NB4 (cell line): ENCODE data around the gene OPRL1.

Source experiments
- MYC ChIP-seq: IDR thresholded peaks from 2 replicates; pipeline ENCODE4 v1.6.1; 2011; ENCODE audit warnings: low read depth, low read length
- POLR2A ChIP-seq: IDR thresholded peaks from 2 replicates; pipeline ENCODE4 v1.6.1; 2011; ENCODE audit warnings: mild to moderate bottlenecking; ENCODE audit not compliant: insufficient read length; ENCODE audit errors: extremely low read depth
- TF ChIP-seq, protein P1 (sequence below): IDR thresholded peaks from one replicate; pipeline ENCODE4 v1.5.1; 2012; ENCODE audit warnings: low read depth, low read length
- TF ChIP-seq, protein P2 (sequence below): IDR thresholded peaks from 2 replicates; pipeline ENCODE4 v1.6.1; 2011; ENCODE audit warnings: low read depth, low read length

DNA sequence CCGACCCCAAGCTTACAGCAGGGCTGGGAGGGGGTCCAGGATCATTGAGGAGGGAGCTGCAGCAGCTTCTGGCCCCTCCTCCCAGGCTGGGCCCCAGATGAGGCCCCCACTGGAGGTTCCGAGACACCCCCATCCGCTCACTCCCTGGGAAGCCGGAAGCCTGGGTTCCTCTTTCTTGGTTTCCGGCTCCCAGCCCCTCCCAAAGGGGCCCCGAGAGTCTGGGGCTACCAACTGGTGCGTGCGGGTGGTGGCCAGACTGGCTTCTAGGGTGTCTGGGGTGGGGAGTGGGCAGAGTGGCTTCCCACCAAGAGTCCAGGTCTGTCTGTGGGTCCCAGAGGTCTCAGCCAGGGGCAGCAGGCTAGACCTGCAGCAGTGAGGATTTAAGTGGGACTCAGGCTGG is 2.8 kb upstream of the OPRL1 start:
- TF ChIP-seq, protein P1, sequence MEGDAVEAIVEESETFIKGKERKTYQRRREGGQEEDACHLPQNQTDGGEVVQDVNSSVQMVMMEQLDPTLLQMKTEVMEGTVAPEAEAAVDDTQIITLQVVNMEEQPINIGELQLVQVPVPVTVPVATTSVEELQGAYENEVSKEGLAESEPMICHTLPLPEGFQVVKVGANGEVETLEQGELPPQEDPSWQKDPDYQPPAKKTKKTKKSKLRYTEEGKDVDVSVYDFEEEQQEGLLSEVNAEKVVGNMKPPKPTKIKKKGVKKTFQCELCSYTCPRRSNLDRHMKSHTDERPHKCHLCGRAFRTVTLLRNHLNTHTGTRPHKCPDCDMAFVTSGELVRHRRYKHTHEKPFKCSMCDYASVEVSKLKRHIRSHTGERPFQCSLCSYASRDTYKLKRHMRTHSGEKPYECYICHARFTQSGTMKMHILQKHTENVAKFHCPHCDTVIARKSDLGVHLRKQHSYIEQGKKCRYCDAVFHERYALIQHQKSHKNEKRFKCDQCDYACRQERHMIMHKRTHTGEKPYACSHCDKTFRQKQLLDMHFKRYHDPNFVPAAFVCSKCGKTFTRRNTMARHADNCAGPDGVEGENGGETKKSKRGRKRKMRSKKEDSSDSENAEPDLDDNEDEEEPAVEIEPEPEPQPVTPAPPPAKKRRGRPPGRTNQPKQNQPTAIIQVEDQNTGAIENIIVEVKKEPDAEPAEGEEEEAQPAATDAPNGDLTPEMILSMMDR = no peak
- peak; percentile 84 for TF ChIP-seq POLR2A
- TF ChIP-seq, protein P2, sequence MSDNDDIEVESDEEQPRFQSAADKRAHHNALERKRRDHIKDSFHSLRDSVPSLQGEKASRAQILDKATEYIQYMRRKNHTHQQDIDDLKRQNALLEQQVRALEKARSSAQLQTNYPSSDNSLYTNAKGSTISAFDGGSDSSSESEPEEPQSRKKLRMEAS = no peak; the same call in none of the 2 replicates
- peak; percentile 54 for TF ChIP-seq MYC
